Spleen (tissue), 11 donors: Measurements from ENCODE around the gene BAIAP2L1. TPM values are rescaled to one million over a fixed set of nuclear protein-coding genes. Genes with fewer than 3 reads are reported as not detected.
A peak's percentile ranks its signal among the peaks of the same experiment; 100 is the strongest.

ENCODE experiments used
- DNase-seq: peaks from one replicate; pipeline ENCODE4 v3.0.0-alpha.2; 2020
- H3K27ac ChIP-seq, 8 donors: fragments of 200-600 bp; sonication (generic) in 7 of 8; 1 replicate in 4 of 8; 2 replicates in 4 of 8; pipeline versions ENCODE4 v1.5.0 to v1.8.0; 2016 to 2021; ENCODE audit warnings: inconsistent platforms in 4 of 8, mild to moderate bottlenecking in 4 of 8, moderate library complexity in 1 of 8
- H3K27me3 ChIP-seq, 7 donors: fragments of 200-600 bp; sonication (generic) in 6 of 7; replicated peaks in 1 of 7; 1 replicate in 4 of 7; 2 replicates in 3 of 7; pipeline versions ENCODE4 v1.5.0 to v1.8.0; 2016 to 2021; ENCODE audit warnings: inconsistent platforms in 3 of 7, mild to moderate bottlenecking in 1 of 7
- H3K36me3 ChIP-seq, 6 donors: fragments of 200-600 bp; sonication (generic) in 5 of 6; 1 replicate in 4 of 6; 2 replicates in 2 of 6; pipeline versions ENCODE4 v1.5.0 to v1.8.0; 2016 to 2021; ENCODE audit warnings: inconsistent platforms in 2 of 6
- H3K4me1 ChIP-seq, 6 donors: fragments of 200-600 bp; sonication (generic) in 5 of 6; 1 replicate in 3 of 6; 2 replicates in 3 of 6; pipeline versions ENCODE4 v1.5.0 to v1.8.0; 2016 to 2021; ENCODE audit warnings: inconsistent platforms in 3 of 6
- H3K4me3 ChIP-seq, 8 donors: fragments of 200-600 bp; sonication (generic) in 7 of 8; 1 replicate in 4 of 8; 2 replicates in 4 of 8; pipeline versions ENCODE4 v1.5.0 to v1.8.0; 2016 to 2021; ENCODE audit warnings: inconsistent platforms in 4 of 8, mild to moderate bottlenecking in 4 of 8, moderate library complexity in 2 of 8
- H3K9me3 ChIP-seq, 8 donors: fragments of 200-600 bp; sonication (generic) in 7 of 8; 1 replicate in 4 of 8; 2 replicates in 4 of 8; pipeline versions ENCODE4 v1.5.0 to v1.8.0; 2016 to 2021; ENCODE audit warnings: inconsistent platforms in 4 of 8
- POLR2A ChIP-seq, 3 donors: fragments of 450-650 bp; IDR thresholded peaks; one replicate each; pipeline ENCODE4 v1.5.1; 2017; ENCODE audit warnings: antibody characterized with exemption in 3 of 3, mild to moderate bottlenecking in 1 of 3
- POLR2AphosphoS5 ChIP-seq, 3 donors: sonication (generic); formaldehyde crosslinking; IDR thresholded peaks; one replicate each; pipeline ENCODE4 v1.5.1; 2017; ENCODE audit warnings: antibody characterized with exemption in 3 of 3
- WGBS, 5 donors: extraction: QIAGEN DNeasy Blood & Tissue Kit in 3 of 5; methylation state at CpG; one replicate each; pipeline versions ENCODE4 v1.1.5 to v1.1.7; 2013 to 2018; 5-methylcytosine and 5-hydroxymethylcytosine counted together
- intact Hi-C: fragments of 100-400 bp; cut with DNase I; formaldehyde crosslinking; loops from one replicate; pipeline ENCODE4 v1.15.0; 2023; ENCODE audit warnings: low total_unique reads
- polyA plus RNA-seq, 3 donors: library from polyadenylated mRNA; stranded (reverse); fragments of 200-250 nt; gene quantifications; one replicate each; pipeline ENCODE4 v1.2.1, GENCODE V29; 2013
- total RNA-seq, 7 donors: library from RNA; depleted of rRNA in 3 of 7; stranded (reverse); fragments of >200 nt in 3 of 7; fragmentation: NEBNext Ultra II Directional in 4 of 7; extraction: Animal tissue kit (Norgen Biotek cat#: 25700) in 4 of 7; gene quantifications; one replicate each; pipeline versions ENCODE4 v1.1.0 to v1.2.1, GENCODE V29; 2016 to 2021
- TF ChIP-seq, protein P1 (sequence below), 11 experiments: fragments of 200-600 bp in 7 of 11; fragments of 450-650 bp in 4 of 11; sonication (generic) in 4 of 11; IDR thresholded peaks in 8 of 11; conservative IDR thresholded peaks in 3 of 11; 1 replicate in 7 of 11; 2 replicates in 4 of 11; pipeline versions ENCODE4 v1.4.0 to v1.8.0; 2016 to 2021; ENCODE audit warnings: antibody characterized with exemption in 11 of 11, inconsistent platforms in 4 of 11, mild to moderate bottlenecking in 1 of 11
- donor health status: healthy with polysubstance abuse.
- donor health status: DM: no; HTN: no; CAD: no; lungs with moderate emphysema.
- donor health status: DM: no; HTN: no; CAD: no.
- donor health status: Bipolar disorder and iron deficiency.
- donor health status: healthy.
- donor health status: DM: no; HTN: no; CAD: no.
- donor health status: DM: yes; HTN: yes; CAD: no.

The BAIAP2L1 gene
- total and polyA plus RNA-seq, 10 donors: 0.72 to 2.6 (median 1.5) TPM

DNA sequence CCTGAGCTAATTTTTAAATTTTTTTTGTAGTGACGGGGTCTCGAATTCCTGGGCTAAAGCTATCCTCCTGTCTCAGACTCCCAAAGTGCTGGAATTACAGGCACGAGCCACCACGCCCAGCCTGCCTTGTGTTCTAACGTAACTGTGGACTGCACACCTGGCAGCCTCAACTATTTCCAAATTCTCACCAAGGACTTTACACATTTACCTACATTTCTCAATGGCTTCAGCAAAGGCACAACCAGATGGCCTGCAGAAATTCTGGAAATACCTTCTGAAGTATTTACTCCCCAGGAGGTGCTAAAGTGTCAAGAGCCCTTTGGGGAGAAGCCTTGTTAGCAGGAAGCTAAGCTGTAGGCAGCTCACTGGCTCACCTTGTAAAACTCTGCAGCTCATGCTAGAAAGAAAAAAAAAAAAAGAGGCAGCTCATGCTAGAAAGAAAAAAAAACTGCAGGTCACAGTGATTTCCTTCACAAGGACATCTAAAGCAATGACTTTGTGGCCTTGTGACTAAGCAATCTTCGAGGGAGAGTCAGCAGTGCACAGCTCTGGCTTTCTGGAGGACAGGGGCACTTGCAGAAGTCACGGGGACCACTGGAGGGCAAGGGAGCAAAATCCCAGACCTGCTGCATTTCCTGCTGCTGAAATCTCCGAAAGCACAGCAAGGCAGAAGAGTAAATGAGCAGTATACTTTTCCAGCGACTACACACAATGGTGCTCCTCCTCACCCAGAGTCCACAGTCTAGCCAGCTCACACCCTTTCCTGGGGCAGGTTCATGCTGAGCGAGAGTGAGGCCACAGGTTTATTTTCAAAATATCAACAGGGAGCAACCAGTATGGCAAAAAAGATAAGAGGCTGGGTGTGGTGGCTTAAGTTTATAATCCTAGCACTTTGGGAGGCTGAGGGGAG, 40.4 kb downstream of the BAIAP2L1 start:
- Histone ChIP-seq H3K9me3 (no peaks in the 10 kb centered on the region), H3K36me3 (no peaks in the 10 kb centered on the region), H3K4me3 (no peak overlapping the region), H3K27me3 (no peaks in the 10 kb centered on the region), H3K4me1 (peaks cover 0 to 9% (median 0%) of the 10 kb centered on the region in 6 donors), H3K27ac (peak overlapping the region in 3 of 8 donors; percentile 32 to 56 (median 42))
- TF ChIP-seq POLR2AphosphoS5 (IDR thresholded peaks at IDR 0.05) (peak in 1 of 3 donors; percentile 13), POLR2A (IDR thresholded peaks at IDR 0.05) (no peak)
- TF ChIP-seq, protein P1, sequence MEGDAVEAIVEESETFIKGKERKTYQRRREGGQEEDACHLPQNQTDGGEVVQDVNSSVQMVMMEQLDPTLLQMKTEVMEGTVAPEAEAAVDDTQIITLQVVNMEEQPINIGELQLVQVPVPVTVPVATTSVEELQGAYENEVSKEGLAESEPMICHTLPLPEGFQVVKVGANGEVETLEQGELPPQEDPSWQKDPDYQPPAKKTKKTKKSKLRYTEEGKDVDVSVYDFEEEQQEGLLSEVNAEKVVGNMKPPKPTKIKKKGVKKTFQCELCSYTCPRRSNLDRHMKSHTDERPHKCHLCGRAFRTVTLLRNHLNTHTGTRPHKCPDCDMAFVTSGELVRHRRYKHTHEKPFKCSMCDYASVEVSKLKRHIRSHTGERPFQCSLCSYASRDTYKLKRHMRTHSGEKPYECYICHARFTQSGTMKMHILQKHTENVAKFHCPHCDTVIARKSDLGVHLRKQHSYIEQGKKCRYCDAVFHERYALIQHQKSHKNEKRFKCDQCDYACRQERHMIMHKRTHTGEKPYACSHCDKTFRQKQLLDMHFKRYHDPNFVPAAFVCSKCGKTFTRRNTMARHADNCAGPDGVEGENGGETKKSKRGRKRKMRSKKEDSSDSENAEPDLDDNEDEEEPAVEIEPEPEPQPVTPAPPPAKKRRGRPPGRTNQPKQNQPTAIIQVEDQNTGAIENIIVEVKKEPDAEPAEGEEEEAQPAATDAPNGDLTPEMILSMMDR (IDR thresholded peaks at IDR 0.05 in 8 of 11, conservative IDR thresholded peaks at IDR 0.05 in 3 of 11): no peak
- DNase-seq: peak; percentile 51
- intact Hi-C loops: no loop called here
- 63 to 72% (median 63%) methylated on average over 10 of the region's 10 CpGs for WGBS, 5 donors

DNA sequence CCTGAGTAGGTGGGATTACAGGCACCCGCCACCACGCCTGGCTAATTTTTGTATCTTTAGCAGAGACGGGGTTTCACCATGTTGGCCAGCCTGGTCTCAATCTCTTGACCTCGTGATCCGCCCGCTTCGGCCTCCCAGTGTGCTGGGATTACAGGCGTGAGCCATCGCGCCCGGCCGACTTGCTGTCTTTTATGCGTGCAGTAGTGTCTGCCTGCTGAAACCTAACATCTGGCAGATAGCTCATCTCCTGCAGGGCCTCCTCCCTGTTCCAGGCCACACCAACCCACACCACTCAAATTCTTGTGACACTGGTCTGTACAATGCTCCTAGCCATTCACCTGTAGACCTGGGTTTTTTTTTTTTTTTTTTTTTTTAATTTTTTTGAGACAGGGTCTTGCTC, 41.5 kb downstream of the BAIAP2L1 start:
- intact Hi-C loops: no loop called here
- peak; percentile 34 for DNase-seq
- Histone ChIP-seq H3K36me3 (no peaks in the 10 kb centered on the region), H3K4me1 (peaks cover 0 to 9% (median 0%) of the 10 kb centered on the region in 6 donors), H3K9me3 (no peaks in the 10 kb centered on the region), H3K4me3 (no peak overlapping the region), H3K27ac (no peak overlapping the region), H3K27me3 (no peaks in the 10 kb centered on the region)
- 93 to 97% (median 95%) methylated on average over 13 of the region's 13 CpGs for WGBS, 5 donors
- TF ChIP-seq POLR2AphosphoS5 (IDR thresholded peaks at IDR 0.05) (no peak), POLR2A (IDR thresholded peaks at IDR 0.05) (no peak)
- TF ChIP-seq, protein P1 (IDR thresholded peaks at IDR 0.05 in 8 of 11, conservative IDR thresholded peaks at IDR 0.05 in 3 of 11): no peak

- no peak for TF ChIP-seq POLR2A (IDR thresholded peaks at IDR 0.05)
- no peak for TF ChIP-seq POLR2AphosphoS5 (IDR thresholded peaks at IDR 0.05)
- TF ChIP-seq, protein P1 (IDR thresholded peaks at IDR 0.05 in 8 of 11, conservative IDR thresholded peaks at IDR 0.05 in 3 of 11): no peak
- DNase-seq: peak; percentile 47
- Histone ChIP-seq H3K4me3 (no peak overlapping the region), H3K4me1 (peaks cover 0 to 9% (median 0%) of the 10 kb centered on the region in 6 donors), H3K36me3 (no peaks in the 10 kb centered on the region), H3K27me3 (no peaks in the 10 kb centered on the region), H3K27ac (no peak overlapping the region), H3K9me3 (no peaks in the 10 kb centered on the region)
- WGBS, 5 donors: 87 to 98% (median 91%) methylated on average over 3 to 6 of the region's 6 CpGs
- intact Hi-C loops: no loop called here
Observed at GRCh38 chr7:98358706-98359105, 42.2 kb downstream of the BAIAP2L1 start.

- H3K4me3 ChIP-seq: no peak overlapping the region
- 60 to 78% (median 70%) methylated on average over 7 of the region's 7 CpGs for WGBS, 5 donors
- no peaks in the 10 kb centered on the region for H3K36me3 ChIP-seq
- H3K9me3 ChIP-seq: no peaks in the 10 kb centered on the region
- peak; percentile 40 for DNase-seq
- peaks cover 0 to 9% (median 0%) of the 10 kb centered on the region in 6 donors for H3K4me1 ChIP-seq
- TF ChIP-seq, protein P1 (IDR thresholded peaks at IDR 0.05 in 8 of 11, conservative IDR thresholded peaks at IDR 0.05 in 3 of 11): no peak
- TF ChIP-seq POLR2AphosphoS5 (IDR thresholded peaks at IDR 0.05) (peak in 1 of 3 donors; percentile 56), POLR2A (IDR thresholded peaks at IDR 0.05) (no peak)
- H3K27ac ChIP-seq: peak overlapping the region in 2 of 8 donors; percentile 6 to 38
- no peaks in the 10 kb centered on the region for H3K27me3 ChIP-seq
- intact Hi-C loops: no loop called here
Observed at GRCh38 chr7:98357751-98358161, 43.1 kb downstream of the BAIAP2L1 start.
